HepG2 (cell line): ENCODE measurements around the gene ANKS1B. TPM values are rescaled to one million over a fixed set of nuclear protein-coding genes. Genes with fewer than 3 reads are reported as not detected.

Experiments used
- ATAD3A ChIP-seq: sonication (generic); formaldehyde crosslinking; IDR thresholded peaks from 2 replicates; pipeline ENCODE4 v1.4.0; 2020; ENCODE audit warnings: missing genetic modification reagents
- CENPX ChIP-seq: sonication (generic); formaldehyde crosslinking; IDR thresholded peaks from 2 replicates; pipeline ENCODE4 v1.9.0; 2021; ENCODE audit warnings: mild to moderate bottlenecking, missing genetic modification reagents, moderate library complexity
- NR2F6 ChIP-seq, 2 experiments: IDR thresholded peaks; 2 replicates each; pipeline ENCODE4 v1.6.1; 2016; ENCODE audit warnings: antibody characterized with exemption in 1 of 2, mild to moderate bottlenecking in 1 of 2
- RNF2 ChIP-seq: fragments of 450-650 bp; conservative IDR thresholded peaks from 2 replicates; pipeline ENCODE4 v1.6.1; 2016; ENCODE audit warnings: low read depth
- SYNCRIP ChIP-seq: fragments of 200-400 bp; formaldehyde crosslinking; IDR thresholded peaks from 2 replicates; pipeline ENCODE4 v1.6.1; 2018; ENCODE audit warnings: mild to moderate bottlenecking, low read depth, low read length; ENCODE audit not compliant: insufficient read depth
- ZFYVE20 ChIP-seq: sonication (generic); formaldehyde crosslinking; IDR thresholded peaks from 2 replicates; pipeline ENCODE4 v1.8.0; 2023; ENCODE audit warnings: low read depth, mild to moderate bottlenecking, moderate library complexity, missing genetic modification reagents, borderline replicate concordance
- ZSCAN31 ChIP-seq: sonication (generic); formaldehyde crosslinking; IDR thresholded peaks from 2 replicates; pipeline ENCODE4 v1.5.0; 2020; ENCODE audit warnings: low read depth, mild to moderate bottlenecking, missing genetic modification reagents
- polyA plus RNA-seq, 8 experiments: library from polyadenylated mRNA; depleted of rRNA in 3 of 8; stranded (reverse) in 7 of 8; unstranded in 1 of 8; fragments of >200 nt; fragmentation: Illumina TruSeq in 4 of 8; extraction: Trizol in 4 of 8; gene quantifications; 2 replicates each; pipeline versions ENCODE4 v1.2.1 to v1.2.3, GENCODE V29; 2011 to 2016; ENCODE audit warnings: low read depth in 4 of 8, missing spikeins in 1 of 8, mixed read lengths in 1 of 8; ENCODE audit not compliant: insufficient read depth in 1 of 8
- total RNA-seq, 5 experiments: library from RNA; depleted of rRNA; stranded (reverse); fragments of >200 nt; fragmentation: Illumina TruSeq; extraction: Trizol; gene quantifications; 2 replicates each; pipeline ENCODE4 v1.2.3, GENCODE V29; 2016; ENCODE audit warnings: low read depth in 1 of 5
- TF ChIP-seq, protein P1 (sequence below): IDR thresholded peaks from 2 replicates; pipeline ENCODE4 v1.4.0; 2020; ENCODE audit warnings: mild to moderate bottlenecking, missing genetic modification reagents
- TF ChIP-seq, protein P2 (sequence below): IDR thresholded peaks from 2 replicates; pipeline ENCODE4 v1.6.1; 2016; ENCODE audit warnings: low read depth, missing genetic modification reagents, missing compliant biosample characterization

ANKS1B gene
- total and polyA plus RNA-seq, 2 of the 13 experiments (the other 11 are each of a cell fraction or from before 2014, with no cell fraction given), result 0.15 TPM; not detected in 1

DNA sequence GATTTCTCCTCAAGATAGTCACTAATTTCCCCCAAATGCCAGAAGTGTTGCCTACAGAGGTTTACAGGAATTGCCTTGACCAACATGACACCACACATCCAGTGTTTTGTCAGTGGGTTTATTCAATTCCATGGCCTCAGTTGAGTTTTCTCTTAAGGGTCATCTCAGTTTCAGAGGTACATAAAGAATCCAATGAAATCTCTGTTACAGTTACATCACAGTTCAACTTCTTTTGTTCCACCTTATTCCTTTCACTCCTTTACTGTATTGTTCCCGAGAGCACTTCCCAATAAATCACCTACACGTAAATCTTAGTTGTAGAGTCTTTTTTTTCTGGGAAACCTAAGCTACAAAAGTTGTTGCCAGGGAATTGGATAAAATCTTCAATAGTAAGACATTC lies 410.8 kb downstream of the ANKS1B start (continued):
- TF ChIP-seq, protein P1, sequence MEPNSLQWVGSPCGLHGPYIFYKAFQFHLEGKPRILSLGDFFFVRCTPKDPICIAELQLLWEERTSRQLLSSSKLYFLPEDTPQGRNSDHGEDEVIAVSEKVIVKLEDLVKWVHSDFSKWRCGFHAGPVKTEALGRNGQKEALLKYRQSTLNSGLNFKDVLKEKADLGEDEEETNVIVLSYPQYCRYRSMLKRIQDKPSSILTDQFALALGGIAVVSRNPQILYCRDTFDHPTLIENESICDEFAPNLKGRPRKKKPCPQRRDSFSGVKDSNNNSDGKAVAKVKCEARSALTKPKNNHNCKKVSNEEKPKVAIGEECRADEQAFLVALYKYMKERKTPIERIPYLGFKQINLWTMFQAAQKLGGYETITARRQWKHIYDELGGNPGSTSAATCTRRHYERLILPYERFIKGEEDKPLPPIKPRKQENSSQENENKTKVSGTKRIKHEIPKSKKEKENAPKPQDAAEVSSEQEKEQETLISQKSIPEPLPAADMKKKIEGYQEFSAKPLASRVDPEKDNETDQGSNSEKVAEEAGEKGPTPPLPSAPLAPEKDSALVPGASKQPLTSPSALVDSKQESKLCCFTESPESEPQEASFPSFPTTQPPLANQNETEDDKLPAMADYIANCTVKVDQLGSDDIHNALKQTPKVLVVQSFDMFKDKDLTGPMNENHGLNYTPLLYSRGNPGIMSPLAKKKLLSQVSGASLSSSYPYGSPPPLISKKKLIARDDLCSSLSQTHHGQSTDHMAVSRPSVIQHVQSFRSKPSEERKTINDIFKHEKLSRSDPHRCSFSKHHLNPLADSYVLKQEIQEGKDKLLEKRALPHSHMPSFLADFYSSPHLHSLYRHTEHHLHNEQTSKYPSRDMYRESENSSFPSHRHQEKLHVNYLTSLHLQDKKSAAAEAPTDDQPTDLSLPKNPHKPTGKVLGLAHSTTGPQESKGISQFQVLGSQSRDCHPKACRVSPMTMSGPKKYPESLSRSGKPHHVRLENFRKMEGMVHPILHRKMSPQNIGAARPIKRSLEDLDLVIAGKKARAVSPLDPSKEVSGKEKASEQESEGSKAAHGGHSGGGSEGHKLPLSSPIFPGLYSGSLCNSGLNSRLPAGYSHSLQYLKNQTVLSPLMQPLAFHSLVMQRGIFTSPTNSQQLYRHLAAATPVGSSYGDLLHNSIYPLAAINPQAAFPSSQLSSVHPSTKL (CRISPR knock-in tag), result no peak
- TF ChIP-seq, protein P2, sequence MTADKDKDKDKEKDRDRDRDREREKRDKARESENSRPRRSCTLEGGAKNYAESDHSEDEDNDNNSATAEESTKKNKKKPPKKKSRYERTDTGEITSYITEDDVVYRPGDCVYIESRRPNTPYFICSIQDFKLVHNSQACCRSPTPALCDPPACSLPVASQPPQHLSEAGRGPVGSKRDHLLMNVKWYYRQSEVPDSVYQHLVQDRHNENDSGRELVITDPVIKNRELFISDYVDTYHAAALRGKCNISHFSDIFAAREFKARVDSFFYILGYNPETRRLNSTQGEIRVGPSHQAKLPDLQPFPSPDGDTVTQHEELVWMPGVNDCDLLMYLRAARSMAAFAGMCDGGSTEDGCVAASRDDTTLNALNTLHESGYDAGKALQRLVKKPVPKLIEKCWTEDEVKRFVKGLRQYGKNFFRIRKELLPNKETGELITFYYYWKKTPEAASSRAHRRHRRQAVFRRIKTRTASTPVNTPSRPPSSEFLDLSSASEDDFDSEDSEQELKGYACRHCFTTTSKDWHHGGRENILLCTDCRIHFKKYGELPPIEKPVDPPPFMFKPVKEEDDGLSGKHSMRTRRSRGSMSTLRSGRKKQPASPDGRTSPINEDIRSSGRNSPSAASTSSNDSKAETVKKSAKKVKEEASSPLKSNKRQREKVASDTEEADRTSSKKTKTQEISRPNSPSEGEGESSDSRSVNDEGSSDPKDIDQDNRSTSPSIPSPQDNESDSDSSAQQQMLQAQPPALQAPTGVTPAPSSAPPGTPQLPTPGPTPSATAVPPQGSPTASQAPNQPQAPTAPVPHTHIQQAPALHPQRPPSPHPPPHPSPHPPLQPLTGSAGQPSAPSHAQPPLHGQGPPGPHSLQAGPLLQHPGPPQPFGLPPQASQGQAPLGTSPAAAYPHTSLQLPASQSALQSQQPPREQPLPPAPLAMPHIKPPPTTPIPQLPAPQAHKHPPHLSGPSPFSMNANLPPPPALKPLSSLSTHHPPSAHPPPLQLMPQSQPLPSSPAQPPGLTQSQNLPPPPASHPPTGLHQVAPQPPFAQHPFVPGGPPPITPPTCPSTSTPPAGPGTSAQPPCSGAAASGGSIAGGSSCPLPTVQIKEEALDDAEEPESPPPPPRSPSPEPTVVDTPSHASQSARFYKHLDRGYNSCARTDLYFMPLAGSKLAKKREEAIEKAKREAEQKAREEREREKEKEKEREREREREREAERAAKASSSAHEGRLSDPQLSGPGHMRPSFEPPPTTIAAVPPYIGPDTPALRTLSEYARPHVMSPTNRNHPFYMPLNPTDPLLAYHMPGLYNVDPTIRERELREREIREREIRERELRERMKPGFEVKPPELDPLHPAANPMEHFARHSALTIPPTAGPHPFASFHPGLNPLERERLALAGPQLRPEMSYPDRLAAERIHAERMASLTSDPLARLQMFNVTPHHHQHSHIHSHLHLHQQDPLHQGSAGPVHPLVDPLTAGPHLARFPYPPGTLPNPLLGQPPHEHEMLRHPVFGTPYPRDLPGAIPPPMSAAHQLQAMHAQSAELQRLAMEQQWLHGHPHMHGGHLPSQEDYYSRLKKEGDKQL, result no peak
- TF ChIP-seq RNF2 (no peak), CENPX (CRISPR knock-in tag) (no peak), ZSCAN31 (CRISPR knock-in tag) (no peak), ZFYVE20 (CRISPR knock-in tag) (no peak), NR2F6 (IDR thresholded peaks at IDR 0.05) (no peak), NR2F6 (CRISPR knock-in tag; IDR thresholded peaks at IDR 0.05) (no peak), ATAD3A (no peak), SYNCRIP (no peak)
